Osteoblast (primary cell): ENCODE measurements around the gene MMP21. TPM values are rescaled to one million over a fixed set of nuclear protein-coding genes. Genes with fewer than 3 reads are reported as not detected.

Source experiments
- DNase-seq: peaks from one replicate; pipeline ENCODE4 v3.0.0; 2011; ENCODE audit warnings: low spot score, mixed read lengths; ENCODE audit not compliant: insufficient read length; ENCODE audit errors: missing footprints
- H2AFZ ChIP-seq: 2 replicates; pipeline ENCODE4 v1.6.0; 2011; ENCODE audit warnings: mild to moderate bottlenecking, low read length
- H3K27ac ChIP-seq: 2 replicates; pipeline ENCODE4 v1.5.1; 2011; ENCODE audit warnings: mild to moderate bottlenecking, low read depth, low read length, moderate library complexity
- H3K27me3 ChIP-seq: 2 replicates; pipeline ENCODE4 v1.6.0; 2012; ENCODE audit warnings: mild to moderate bottlenecking, control low read depth, inconsistent platforms, low read length, moderate library complexity; ENCODE audit not compliant: insufficient read depth
- H3K36me3 ChIP-seq: 2 replicates; pipeline ENCODE4 v1.5.1; 2011; ENCODE audit warnings: mild to moderate bottlenecking, low read length, control low read depth, moderate library complexity; ENCODE audit not compliant: insufficient read depth
- H3K4me1 ChIP-seq: 2 replicates; pipeline ENCODE4 v1.5.1; 2011; ENCODE audit warnings: mild to moderate bottlenecking, low read length, control low read depth, moderate library complexity; ENCODE audit not compliant: insufficient read depth
- H3K4me2 ChIP-seq: 2 replicates; pipeline ENCODE4 v1.6.0; 2011; ENCODE audit warnings: mild to moderate bottlenecking, low read length; ENCODE audit not compliant: insufficient read depth
- H3K4me3 ChIP-seq: fragments of 200-600 bp; sonication (generic); 3 replicates; pipeline ENCODE4 v1.5.1; 2012; ENCODE audit warnings: mild to moderate bottlenecking, low read length, inconsistent platforms; ENCODE audit not compliant: insufficient read depth
- H3K79me2 ChIP-seq: 2 replicates; pipeline ENCODE4 v1.6.0; 2012; ENCODE audit warnings: mild to moderate bottlenecking, low read length, control low read depth, inconsistent platforms; ENCODE audit not compliant: insufficient read depth
- H3K9me3 ChIP-seq: 2 replicates; pipeline ENCODE4 v1.5.1; 2011; ENCODE audit warnings: low read depth, low read length, control low read depth
- H4K20me1 ChIP-seq: 2 replicates; pipeline ENCODE4 v1.6.0; 2012; ENCODE audit warnings: mild to moderate bottlenecking, low read length, control low read depth; ENCODE audit not compliant: insufficient read depth
- CTCF ChIP-seq: IDR thresholded peaks from 2 replicates; pipeline ENCODE4 v1.5.1; 2011; ENCODE audit warnings: mild to moderate bottlenecking, low read depth, low read length, moderate library complexity; ENCODE audit errors: extremely low read depth
- total RNA-seq: library from RNA; depleted of rRNA; stranded (reverse); fragments of >200 nt; gene quantifications from 2 replicates; pipeline ENCODE4 v1.2.3, GENCODE V29; 2012

MMP21 gene
- total RNA-seq, 1 donor = not detected

- no peak for TF ChIP-seq CTCF
- H2AFZ ChIP-seq = no peak overlapping the region
- no peaks in the 10 kb centered on the region for H4K20me1 ChIP-seq
- H3K36me3 ChIP-seq = no peaks in the 10 kb centered on the region
- H3K27me3 ChIP-seq = peaks cover 9% of the 10 kb centered on the region
- H3K9me3 ChIP-seq = no peaks in the 10 kb centered on the region
- no peak overlapping the region for H3K27ac ChIP-seq
- no peaks in the 10 kb centered on the region for H3K4me1 ChIP-seq
- H3K4me3 ChIP-seq = no peak overlapping the region
- H3K79me2 ChIP-seq = no peaks in the 10 kb centered on the region
- H3K4me2 ChIP-seq = no peak overlapping the region
- DNase-seq = no peak
Measured at GRCh38 chr10:125772864-125773180, 2.8 kb downstream of the MMP21 start.

DNA sequence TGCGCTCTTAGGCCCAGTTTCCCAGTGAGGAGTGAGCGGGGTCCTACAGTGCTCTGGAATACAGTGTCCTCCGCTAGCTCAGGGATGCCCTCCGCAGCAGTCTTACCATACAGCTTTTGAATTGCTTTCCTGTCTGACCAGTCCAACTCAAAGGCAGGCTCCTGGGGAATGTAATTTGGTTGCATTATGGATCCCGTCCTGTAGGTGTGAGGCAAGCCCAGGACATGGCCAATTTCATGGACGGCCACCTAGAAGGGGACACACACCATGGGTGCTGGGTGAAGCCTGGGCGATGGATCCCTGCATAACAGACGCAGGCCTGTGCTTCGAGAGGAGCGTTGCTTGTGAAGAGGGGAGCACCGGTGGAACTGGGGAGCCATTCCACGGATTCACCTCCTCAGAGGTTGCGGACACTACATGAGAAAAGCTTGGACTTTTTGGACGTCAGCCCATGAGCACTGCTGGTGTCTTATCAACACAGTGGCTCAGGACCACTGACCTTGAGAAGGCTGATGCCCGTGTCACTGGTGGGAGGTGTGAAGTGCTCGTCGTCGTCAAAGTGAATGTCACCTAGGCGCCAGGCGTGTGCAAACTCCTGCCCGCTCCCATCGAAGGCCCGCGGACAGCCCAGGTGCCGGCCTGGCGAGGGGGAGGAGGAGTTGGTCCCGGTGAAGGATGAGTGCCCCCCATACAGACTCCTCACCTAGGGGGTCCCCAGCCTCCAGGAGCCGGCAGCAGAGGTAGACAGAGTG is 3.3 kb downstream of the MMP21 start:
- no peak for DNase-seq

GRCh38 chr10:125770844-125771243 is 4.8 kb downstream of the MMP21 start:
- Histone ChIP-seq H3K79me2 (no peaks in the 10 kb centered on the region), H2AFZ (no peak overlapping the region), H3K36me3 (peaks cover 8% of the 10 kb centered on the region), H3K27me3 (no peaks in the 10 kb centered on the region), H3K4me3 (no peak overlapping the region), H4K20me1 (no peaks in the 10 kb centered on the region), H3K4me2 (no peak overlapping the region), H3K9me3 (no peaks in the 10 kb centered on the region), H3K4me1 (no peaks in the 10 kb centered on the region), H3K27ac (no peak overlapping the region)
- TF ChIP-seq CTCF = no peak
- no peak for DNase-seq

More for the DNA sequence above, 3.3 kb downstream of the MMP21 start:
- Histone ChIP-seq H3K79me2 (no peaks in the 10 kb centered on the region), H2AFZ (no peak overlapping the region), H3K27ac (no peak overlapping the region), H4K20me1 (no peaks in the 10 kb centered on the region), H3K36me3 (no peaks in the 10 kb centered on the region), H3K4me2 (no peak overlapping the region), H3K4me3 (no peak overlapping the region), H3K9me3 (no peaks in the 10 kb centered on the region), H3K27me3 (peaks cover 5% of the 10 kb centered on the region), H3K4me1 (no peaks in the 10 kb centered on the region)
- TF ChIP-seq CTCF = no peak

DNA sequence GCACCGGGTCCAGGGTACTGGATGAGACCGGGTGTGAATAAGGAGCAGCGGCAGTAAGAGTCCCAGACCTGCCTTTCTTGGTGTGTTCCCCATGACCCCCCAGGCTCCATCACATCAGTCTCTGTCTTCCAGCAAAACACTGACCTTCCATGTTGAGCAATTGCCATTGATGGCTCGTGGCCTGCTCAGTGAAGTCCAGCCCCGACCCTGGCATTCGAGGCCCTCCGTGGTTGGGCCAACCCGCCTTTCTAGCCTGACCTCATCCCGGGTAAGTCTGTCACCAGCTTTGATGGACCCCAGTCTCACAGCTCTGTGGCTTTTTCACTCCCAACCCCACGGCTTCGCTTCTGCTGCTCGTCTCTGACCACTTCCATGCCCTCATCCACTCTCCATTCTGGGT is 6.4 kb downstream of the MMP21 start:
- Histone ChIP-seq H3K9me3 (no peaks in the 10 kb centered on the region), H3K36me3 (peaks cover 14% of the 10 kb centered on the region), H3K27me3 (no peaks in the 10 kb centered on the region), H3K4me1 (no peaks in the 10 kb centered on the region), H3K27ac (no peak overlapping the region), H3K4me2 (no peak overlapping the region), H4K20me1 (no peaks in the 10 kb centered on the region), H2AFZ (no peak overlapping the region), H3K79me2 (no peaks in the 10 kb centered on the region), H3K4me3 (no peak overlapping the region)
- TF ChIP-seq CTCF = no peak
- no peak for DNase-seq
